Measurements from ENCODE around the gene WFDC9. TPM values are rescaled to one million over a fixed set of nuclear protein-coding genes. Genes with fewer than 3 reads are reported as not detected.
A peak's percentile ranks its signal among the peaks of the same experiment; 100 is the strongest.
"Not testable (repeated sequence)": the region's sequence is repeated elsewhere in the genome, so short reads cannot be mapped to it uniquely, and the experiment has no call there.

The WFDC9 gene
- polyA plus RNA-seq (ENCODE audit: insufficient read length) = not detected

GRCh38 chr20:45631184-45631583, at the start of gene WFDC9:
Gene WFDC9, minus strand, starts transcription at chr20:45631284. Its CDS starts 21,103 bp downstream, at chr20:45610181.
- DNase-seq (ENCODE audit: low read depth) = no peak

DNA sequence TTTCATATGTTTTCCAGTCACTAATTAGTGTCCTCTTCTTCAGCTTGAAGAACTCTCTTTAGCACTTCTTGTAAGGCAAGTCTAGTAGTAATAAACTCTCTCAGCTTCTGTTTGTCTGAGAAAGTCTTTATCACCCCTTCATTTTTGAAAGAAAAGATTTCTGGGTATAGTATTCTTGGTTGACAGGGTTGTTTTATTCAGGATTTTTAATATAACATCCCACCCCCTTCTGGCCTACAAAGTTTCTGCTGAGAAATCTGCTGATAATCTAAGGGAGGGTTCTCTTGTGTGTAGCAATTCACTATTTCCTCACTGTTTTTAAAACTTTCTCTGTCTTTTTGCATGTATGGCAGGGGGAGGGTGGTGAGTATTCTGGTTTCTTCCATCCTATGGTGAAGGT, 48.6 kb upstream of the WFDC9 start:
- no peak for DNase-seq (ENCODE audit: low read depth)

DNA sequence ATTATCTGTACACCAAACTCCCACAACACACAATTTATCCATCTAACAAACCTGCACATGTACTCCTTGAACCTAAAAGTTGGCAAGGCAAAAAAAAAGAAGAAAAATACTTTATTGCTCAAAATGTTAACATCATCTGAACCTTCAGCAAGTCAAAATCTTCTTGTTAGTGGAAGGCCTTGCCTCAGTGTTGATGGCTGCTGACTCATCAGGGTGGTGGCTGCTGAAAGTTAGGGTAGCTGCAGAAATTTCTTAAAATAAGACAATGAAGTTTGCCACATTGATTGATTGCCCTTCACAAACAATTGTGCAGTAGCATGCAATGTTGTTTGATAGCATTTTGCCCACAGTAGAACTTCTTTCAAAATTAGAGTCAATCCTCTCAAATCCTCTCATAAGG, 41.7 kb upstream of the WFDC9 start:
- DNase-seq (ENCODE audit: low read depth) = no peak

- DNase-seq (ENCODE audit: low read depth) = no peak
These were observed 39.1 kb upstream of the WFDC9 start, which contains the start of gene WFDC11 for GRCh38 chr20:45670139-45670538. Gene WFDC11, minus strand, starts transcription at chr20:45670239. Its CDS starts 19,639 bp downstream, at chr20:45650600.

- not testable (repeated sequence) for DNase-seq (ENCODE audit: low read depth)
These were observed 26.0 kb upstream of the WFDC9 start for GRCh38 chr20:45657038-45657437.

DNA sequence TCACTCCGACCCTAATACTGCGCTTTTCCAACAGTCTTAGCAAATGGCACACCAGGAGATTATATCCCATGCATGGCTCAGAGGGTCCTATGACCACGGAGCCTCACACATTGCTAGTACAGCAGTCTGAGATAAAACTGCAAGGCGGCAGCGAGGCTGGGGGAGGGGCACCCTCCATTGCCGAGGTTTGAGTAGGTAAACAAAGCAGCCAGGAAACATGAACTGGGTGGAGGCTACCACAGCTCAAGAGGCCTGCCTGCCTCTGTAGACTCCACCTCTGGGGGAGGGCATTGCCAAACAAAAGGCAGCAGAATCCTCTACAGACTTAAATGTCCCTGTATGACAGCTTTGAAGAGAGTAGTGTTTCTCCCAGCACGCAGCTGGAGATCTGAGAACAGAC, 20.6 kb upstream of the WFDC9 start:
- not testable (repeated sequence) for DNase-seq (ENCODE audit: low read depth)

DNA sequence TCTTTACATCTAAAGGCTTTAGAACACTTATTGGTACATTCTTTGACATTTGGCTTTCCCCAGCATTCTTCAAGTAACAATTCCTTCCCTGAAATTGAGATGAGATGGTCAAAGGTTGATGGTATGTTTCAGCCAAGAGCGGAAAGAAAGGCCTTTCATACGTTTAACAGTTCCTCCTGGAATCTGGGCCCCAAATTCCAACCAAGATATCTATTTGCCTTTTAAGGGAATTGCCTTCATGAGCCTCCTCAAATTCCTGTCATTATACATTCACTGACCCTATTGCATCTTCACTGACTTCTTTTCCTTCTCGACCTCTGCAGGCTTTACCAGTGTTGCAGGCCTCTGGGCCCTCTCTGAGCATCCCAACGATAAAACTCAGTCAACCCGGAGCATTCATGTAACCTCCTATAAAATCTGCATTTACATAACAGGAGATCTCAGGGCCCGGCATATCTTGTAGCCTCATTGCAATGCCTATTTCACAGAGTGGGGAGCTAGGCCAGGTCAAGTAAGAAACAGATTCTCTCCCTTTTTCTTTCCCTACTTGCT, 18.3 kb upstream of the WFDC9 start:
- no peak for DNase-seq (ENCODE audit: low read depth)

DNA sequence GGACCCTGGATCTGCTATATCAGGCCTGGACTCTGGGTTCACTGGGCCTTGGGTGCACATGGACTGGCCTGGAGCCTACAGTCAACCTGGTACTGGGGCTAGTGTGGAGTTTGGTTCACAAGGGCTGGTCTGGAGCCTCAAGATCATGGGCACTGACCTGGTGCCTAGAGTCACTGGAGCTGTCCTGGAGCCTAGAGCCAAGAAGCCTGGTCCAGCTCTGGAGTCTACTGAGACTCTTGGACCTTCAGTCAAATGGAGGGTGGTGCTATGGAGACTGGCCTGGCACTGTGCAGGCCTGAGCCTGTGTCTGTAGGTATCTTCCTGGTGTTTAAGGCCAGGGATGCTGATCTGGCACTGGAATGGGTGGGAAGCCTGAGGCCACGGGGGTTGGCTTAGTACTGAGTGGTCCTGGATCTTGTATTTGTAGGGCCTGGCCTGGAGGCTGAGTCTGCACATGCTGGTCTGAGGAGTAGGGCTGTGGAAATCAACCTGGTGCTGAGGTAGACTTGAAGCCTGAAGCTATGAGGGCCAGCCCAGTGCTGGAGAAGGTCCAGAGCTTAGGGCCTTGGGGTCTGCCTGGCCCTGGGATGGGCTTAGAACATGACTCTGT, 16.5 kb upstream of the WFDC9 start:
- no peak for DNase-seq (ENCODE audit: low read depth)

DNA sequence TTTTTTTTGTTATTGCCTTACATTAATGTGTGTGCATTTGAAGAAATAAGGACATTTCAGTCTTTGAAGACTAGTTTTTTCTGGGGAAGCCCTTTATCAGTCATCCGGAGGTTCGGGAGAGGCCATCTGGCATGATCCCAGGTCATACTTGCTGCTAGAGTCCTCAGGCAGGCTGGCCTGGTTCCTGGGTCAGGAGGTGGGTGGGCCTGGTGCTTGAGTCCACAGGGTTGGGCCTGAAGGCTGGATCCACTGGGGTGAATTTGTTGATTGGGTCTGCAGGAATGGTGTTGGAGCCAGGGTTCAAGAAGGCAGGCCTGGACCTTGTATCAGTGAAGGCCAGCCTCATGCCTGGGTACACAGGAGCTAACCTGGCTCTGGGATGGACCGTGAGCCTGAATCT, 15.8 kb upstream of the WFDC9 start:
- DNase-seq (ENCODE audit: low read depth) = no peak

DNA sequence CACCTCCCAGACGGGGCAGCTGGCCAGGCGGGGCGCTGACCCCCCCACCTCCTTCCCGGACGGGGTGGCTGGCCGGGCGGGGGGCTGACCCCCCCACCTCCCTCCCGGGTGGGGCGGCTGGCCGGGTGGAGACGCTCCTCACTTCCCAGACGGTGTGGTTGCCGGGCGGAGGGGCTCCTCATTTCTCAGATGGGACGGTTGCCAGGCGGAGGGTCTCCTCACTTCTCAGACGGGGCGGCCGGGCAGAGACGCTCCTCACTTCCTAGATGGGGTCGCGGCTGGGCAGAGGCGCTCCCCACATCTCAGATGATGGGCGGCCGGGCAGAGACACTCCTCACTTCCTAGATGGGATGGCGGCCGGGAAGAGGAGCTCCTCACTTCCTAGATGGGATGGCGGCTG, 14.8 kb upstream of the WFDC9 start:
- DNase-seq (ENCODE audit: low read depth) = not testable (repeated sequence)

DNA sequence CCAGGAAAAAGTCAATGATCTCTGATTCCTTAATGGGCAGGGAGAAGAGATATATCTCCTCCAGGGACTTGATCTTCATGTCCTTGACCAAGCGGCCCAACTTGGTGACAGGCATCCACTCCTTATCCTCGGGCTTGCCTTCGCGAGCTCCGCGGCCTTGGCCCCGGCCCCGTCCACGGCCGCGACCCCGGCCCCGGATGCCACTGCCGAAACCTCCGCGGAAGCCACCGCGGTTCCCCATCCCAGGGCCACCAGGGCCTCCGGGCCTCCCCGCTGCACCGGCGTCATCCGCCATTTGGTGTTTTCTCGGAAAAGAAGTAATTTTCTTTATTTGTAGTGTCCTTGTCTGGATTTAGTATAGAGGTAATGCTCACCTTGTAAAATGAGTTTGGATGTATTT, 10.0 kb upstream of the WFDC9 start:
- DNase-seq (ENCODE audit: low read depth) = not testable (repeated sequence)

GRCh38 chr20:45639687-45640086, 8.6 kb upstream of the WFDC9 start:
- DNase-seq (ENCODE audit: low read depth) = no peak

DNA sequence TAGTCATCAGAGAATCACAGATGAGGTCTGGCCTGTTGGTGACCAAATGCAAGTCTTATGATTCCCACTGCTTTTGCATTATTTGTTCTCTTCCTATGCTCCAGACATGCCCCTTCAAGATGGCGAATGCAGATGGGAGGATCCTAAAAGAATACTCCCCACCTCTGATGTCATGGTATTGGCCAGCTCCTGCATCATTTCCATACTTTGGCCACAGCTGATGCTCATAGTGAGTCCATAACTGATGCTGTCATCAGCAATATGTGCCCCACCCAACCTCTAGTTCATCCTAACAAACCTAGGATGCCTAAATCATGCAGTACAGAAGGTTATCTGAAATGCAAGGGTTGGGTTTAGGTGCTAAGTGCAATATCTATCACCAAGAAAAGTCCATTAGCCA, 5.4 kb upstream of the WFDC9 start:
- no peak for DNase-seq (ENCODE audit: low read depth)

- no peak for DNase-seq (ENCODE audit: low read depth)
These were observed 713 bp downstream of the WFDC9 start for GRCh38 chr20:45630371-45630770.

DNA sequence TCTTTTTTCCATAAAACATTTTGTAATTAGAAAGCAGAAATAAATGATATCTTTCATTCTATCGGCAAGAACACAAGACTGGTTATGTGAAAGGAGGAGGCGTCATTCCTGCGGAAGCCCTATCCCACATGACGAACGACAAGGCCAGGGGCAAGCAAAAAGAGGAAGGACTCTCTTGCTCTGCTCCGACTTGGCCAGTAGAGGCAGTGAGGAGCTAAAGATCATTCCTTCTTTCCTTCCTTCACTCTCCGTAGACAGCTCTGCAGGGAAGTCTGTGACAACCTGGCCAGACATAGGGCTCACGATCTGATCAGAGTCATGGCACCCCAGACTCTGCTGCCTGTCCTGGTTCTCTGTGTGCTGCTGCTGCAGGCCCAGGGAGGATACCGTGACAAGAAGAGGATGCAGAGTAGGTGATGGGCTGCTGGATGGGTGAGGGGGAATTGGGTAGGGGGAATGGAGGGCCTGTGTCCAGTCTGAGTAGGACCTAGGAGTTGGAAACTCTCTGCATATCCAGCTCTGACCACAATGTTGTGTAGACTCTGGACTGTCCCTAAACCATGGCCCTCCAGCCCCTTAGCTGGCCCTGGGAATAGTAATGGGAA, 1.5 kb downstream of the WFDC9 start, which contains the start of gene WFDC10A:
TSS of gene WFDC10A (plus strand) at position 244 of the 605 bp plus-strand sequence. CDS start at position 319, 75 bp downstream.
- peak; percentile 2 for DNase-seq (ENCODE audit: low read depth)

DNA sequence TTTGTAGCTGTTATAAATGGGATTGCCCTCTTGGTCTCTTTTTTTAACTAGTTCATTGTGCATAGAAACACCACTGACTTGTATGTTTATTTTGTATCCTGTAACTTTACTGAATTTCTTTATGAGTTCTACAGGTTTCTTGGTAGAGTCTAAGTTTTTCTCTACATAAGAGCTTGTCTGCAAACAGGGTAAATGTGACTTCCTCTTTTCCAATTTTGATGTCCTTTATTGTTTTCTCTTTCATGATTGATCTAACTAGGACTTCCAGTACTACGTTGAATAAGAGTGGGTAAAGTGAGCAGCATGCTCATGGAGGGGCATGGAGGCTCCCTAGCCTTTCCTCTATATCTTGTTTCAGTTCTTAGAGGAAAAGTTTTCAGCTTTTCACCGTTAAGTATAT, 4.5 kb downstream of the WFDC9 start:
- DNase-seq (ENCODE audit: low read depth) = no peak

DNA sequence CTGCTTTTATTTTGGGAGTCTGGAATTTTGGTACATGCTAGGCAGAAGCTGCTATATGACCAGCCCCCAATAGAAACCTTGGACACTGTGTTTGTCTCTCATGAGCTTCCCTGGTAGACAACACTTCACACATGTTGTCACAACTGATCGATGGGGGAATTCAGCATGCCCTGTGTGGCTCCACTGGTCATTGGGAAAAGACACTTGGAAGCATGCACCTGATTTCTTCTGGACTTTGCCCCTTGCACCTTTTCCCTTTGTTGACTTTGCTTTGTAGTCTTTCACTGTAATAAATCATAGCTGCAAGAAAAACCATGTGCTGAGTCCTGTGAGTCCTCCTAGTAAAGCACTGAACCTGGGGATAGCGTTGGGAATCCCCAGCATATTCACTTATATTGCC, 9.5 kb downstream of the WFDC9 start:
- no peak for DNase-seq (ENCODE audit: low read depth)

DNA sequence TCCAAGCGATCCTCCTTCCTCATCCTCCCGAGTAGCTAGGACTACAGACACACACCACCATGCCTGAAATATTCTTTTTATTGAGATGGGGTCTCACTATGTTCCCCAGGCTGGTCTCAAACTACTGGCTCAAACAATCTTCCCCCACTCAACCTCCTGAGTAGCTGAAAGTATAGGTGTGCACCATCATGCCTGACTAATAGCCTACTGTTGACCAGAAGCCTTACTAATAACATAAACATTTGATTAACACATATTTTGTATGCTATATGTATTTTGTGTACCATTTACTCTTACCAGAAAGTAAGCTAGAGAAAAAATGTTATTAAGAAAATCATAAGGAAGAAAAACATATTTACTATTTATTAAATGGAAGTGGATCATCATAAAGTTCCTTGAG, 13.5 kb downstream of the WFDC9 start:
- DNase-seq (ENCODE audit: low read depth) = no peak

DNA sequence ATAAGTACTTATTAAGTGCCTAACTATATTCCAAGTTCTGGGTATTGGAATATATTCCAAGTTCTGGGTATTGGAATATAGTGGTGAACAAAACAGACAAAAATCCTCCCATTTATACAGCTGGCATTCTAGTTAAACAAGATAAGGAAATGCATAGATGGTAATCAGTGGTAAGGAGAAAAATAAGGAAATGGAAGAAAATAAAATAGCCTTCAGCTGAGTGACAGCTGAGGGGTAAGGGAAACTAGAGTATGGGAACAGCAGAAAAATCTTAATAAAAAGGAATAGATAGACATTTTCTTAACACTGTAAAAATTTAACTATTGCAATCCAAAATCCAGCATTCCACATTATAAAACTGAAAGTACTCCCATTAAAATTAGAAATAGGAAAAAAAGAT, 18.8 kb downstream of the WFDC9 start:
- no peak for DNase-seq (ENCODE audit: low read depth)

GRCh38 chr20:45611054-45611453, 20.0 kb downstream of the WFDC9 start:
- DNase-seq (ENCODE audit: low read depth) = no peak

GRCh38 chr20:45607810-45608209, 23.3 kb downstream of the WFDC9 start:
- DNase-seq (ENCODE audit: low read depth) = no peak

- no peak for DNase-seq (ENCODE audit: low read depth)
These were observed 35.8 kb downstream of the WFDC9 start for GRCh38 chr20:45595235-45595634.

DNA sequence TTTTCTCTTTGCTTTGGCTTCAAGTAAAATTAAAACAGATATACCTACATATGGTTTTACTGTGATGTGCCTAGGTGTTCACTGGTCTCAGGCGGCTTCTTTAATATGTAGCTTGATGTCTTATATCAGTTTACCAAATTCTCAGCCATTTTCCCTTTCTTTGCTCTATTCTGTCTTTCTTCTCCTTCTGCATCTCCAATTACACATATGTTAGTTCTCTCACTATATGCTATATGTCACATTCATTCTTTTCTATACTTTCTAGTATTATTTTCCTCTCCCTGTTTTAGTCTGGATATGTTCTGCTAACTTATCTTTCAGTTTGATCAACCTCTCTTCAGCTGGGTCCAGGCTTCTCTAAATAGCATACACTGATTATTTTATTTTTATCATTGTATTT, 37.6 kb downstream of the WFDC9 start:
- no peak for DNase-seq (ENCODE audit: low read depth)
